Mucosa of rectum (tissue), 2 donors: ENCODE measurements around the gene PLXNA4.

Source experiments
- H3K27ac ChIP-seq, 2 donors: one replicate each; pipeline ENCODE4 v1.7.0; 2013; ENCODE audit warnings: inconsistent platforms in 2 of 2, low read depth in 2 of 2, low read length in 2 of 2
- H3K27me3 ChIP-seq, 2 donors: one replicate each; pipeline ENCODE4 v1.7.0; 2013; ENCODE audit warnings: low read length in 2 of 2; ENCODE audit not compliant: control insufficient read depth in 2 of 2, insufficient read depth in 2 of 2
- H3K36me3 ChIP-seq, 2 donors: one replicate each; pipeline ENCODE4 v1.7.0; 2013; ENCODE audit warnings: low read length in 2 of 2; ENCODE audit not compliant: control insufficient read depth in 2 of 2, insufficient read depth in 2 of 2
- H3K4me1 ChIP-seq, 2 donors: one replicate each; pipeline ENCODE4 v1.7.0; 2013; ENCODE audit warnings: low read length in 2 of 2, mild to moderate bottlenecking in 1 of 2; ENCODE audit not compliant: control insufficient read depth in 2 of 2, insufficient read depth in 2 of 2
- H3K4me3 ChIP-seq, 2 donors: one replicate each; pipeline ENCODE4 v1.7.0; 2013; ENCODE audit warnings: low read length in 2 of 2
- H3K9ac ChIP-seq, 2 donors: one replicate each; pipeline ENCODE4 v1.7.0; 2013; ENCODE audit warnings: low read length in 2 of 2, low read depth in 1 of 2, mild to moderate bottlenecking in 1 of 2
- H3K9me3 ChIP-seq, 2 donors: one replicate each; pipeline ENCODE4 v1.7.0; 2013; ENCODE audit warnings: low read length in 2 of 2; ENCODE audit not compliant: control insufficient read depth in 2 of 2
- donor health status: healthy.
- donor health status: Normal muscosa, but diverticular disease.

Gene PLXNA4

GRCh38 chr7:132300599-132301277 is 275.5 kb downstream of the PLXNA4 start:
- Histone ChIP-seq H3K9ac (no peak overlapping the region), H3K4me3 (no peak overlapping the region), H3K36me3 (no peaks in the 10 kb centered on the region), H3K9me3 (no peaks in the 10 kb centered on the region), H3K27ac (no peak overlapping the region), H3K4me1 (no peaks in the 10 kb centered on the region), H3K27me3 (no peaks in the 10 kb centered on the region)

GRCh38 chr7:132298790-132299189 is 277.5 kb downstream of the PLXNA4 start:
- Histone ChIP-seq H3K27me3 (no peaks in the 10 kb centered on the region), H3K9me3 (no peaks in the 10 kb centered on the region), H3K9ac (no peak overlapping the region), H3K36me3 (no peaks in the 10 kb centered on the region), H3K4me3 (no peak overlapping the region), H3K27ac (no peak overlapping the region), H3K4me1 (no peaks in the 10 kb centered on the region)

DNA sequence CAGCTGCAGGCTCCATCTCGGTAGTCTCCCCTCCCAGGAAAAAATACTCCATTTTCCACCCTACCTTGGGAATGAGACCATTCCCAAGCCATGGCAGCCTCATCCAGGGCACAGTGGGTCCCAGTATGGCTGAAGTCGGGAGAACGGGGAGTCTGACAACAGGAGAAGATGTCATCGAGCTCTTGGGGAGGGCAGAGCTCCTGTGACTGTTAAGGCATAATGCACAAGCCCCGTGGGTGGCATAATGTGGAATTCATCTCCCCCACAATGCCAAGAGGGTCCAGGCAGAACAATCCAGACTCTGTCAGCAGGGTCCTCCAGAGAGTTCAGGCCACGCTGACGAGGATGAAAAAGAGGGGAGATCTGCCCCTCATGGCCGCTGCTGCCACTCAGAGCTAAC is 279.4 kb downstream of the PLXNA4 start:
- no peaks in the 10 kb centered on the region for H3K36me3 ChIP-seq
- H3K4me3 ChIP-seq: no peak overlapping the region
- no peaks in the 10 kb centered on the region for H3K27me3 ChIP-seq
- H3K9me3 ChIP-seq: no peaks in the 10 kb centered on the region
- H3K27ac ChIP-seq: no peak overlapping the region
- H3K9ac ChIP-seq: no peak overlapping the region
- no peaks in the 10 kb centered on the region for H3K4me1 ChIP-seq

- H3K27me3 ChIP-seq: no peaks in the 10 kb centered on the region
- H3K27ac ChIP-seq: no peak overlapping the region
- no peak overlapping the region for H3K4me3 ChIP-seq
Observed at GRCh38 chr7:132295175-132295574, 281.1 kb downstream of the PLXNA4 start.

DNA sequence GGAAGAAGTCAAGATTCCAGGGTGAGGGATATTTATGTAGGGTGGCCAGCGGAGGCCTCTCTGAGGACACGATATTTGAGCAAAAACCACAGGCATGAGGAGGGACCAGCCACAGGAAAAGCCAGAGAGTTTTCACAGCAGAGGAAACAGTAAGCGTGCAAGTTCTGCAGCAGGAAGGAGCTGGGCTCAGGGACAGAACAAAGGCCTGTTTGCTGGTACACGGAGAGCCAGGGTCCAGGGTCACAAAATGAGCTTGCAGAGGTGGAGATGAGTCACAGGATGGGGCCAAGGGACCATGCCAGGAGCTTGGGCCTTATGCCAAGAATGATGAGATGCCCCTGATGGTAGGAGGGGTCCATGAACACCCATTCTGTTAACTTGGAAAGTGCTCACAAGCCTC is 283.5 kb downstream of the PLXNA4 start:
- no peak overlapping the region for H3K27ac ChIP-seq
- H3K4me3 ChIP-seq: no peak overlapping the region
- no peaks in the 10 kb centered on the region for H3K4me1 ChIP-seq
- H3K9me3 ChIP-seq: no peaks in the 10 kb centered on the region
- no peaks in the 10 kb centered on the region for H3K27me3 ChIP-seq
- no peak overlapping the region for H3K9ac ChIP-seq
- no peaks in the 10 kb centered on the region for H3K36me3 ChIP-seq

More at GRCh38 chr7:132295175-132295574, 281.1 kb downstream of the PLXNA4 start:
- Histone ChIP-seq H3K9ac (no peak overlapping the region), H3K36me3 (no peaks in the 10 kb centered on the region), H3K9me3 (no peaks in the 10 kb centered on the region), H3K4me1 (no peaks in the 10 kb centered on the region)

DNA sequence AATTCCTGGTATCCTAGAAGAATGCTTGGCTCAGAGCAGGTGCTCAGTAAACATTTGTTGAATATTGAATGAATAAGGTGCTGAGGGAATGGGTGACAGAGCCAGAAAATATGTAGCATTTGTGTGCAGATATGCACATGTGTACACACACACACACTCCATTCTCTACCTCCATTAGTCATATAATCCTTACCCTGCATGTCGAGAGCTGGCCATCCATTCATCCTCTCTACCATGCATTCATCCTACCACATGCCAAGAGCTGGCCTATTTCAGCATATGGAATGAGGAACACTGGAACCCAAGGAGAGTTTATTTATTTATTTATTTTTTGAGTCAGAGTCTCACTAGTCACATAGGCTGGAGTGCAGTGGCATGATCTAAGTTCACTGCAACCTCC is 284.8 kb downstream of the PLXNA4 start:
- Histone ChIP-seq H3K36me3 (no peaks in the 10 kb centered on the region), H3K4me1 (no peaks in the 10 kb centered on the region), H3K27ac (no peak overlapping the region), H3K27me3 (no peaks in the 10 kb centered on the region), H3K4me3 (no peak overlapping the region), H3K9ac (no peak overlapping the region), H3K9me3 (no peaks in the 10 kb centered on the region)

DNA sequence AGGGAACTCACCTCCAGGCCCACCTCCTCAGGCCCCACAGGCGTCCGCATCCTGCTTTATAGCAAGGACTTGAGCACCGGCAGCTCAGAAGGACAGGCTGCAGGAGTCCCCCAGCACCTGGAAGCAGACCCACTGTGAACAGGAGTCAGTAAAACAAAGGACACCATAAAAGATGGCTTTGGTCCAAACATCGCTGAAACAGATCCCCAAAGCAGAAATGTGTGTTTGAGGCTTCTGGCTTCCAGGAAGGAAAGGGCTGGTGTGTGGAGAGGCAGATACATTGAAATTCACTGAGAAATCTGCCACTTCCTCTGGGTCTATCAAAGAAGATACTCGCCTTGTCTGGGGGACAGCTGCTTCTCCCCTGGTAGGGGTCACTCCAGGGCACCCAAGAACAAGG is 286.2 kb downstream of the PLXNA4 start:
- Histone ChIP-seq H3K27ac (no peak overlapping the region), H3K4me1 (no peaks in the 10 kb centered on the region), H3K9ac (no peak overlapping the region), H3K9me3 (no peaks in the 10 kb centered on the region), H3K4me3 (no peak overlapping the region), H3K36me3 (no peaks in the 10 kb centered on the region), H3K27me3 (no peaks in the 10 kb centered on the region)

GRCh38 chr7:132286836-132287235 is 289.4 kb downstream of the PLXNA4 start:
- no peak overlapping the region for H3K27ac ChIP-seq
- H3K9ac ChIP-seq: no peak overlapping the region
- no peaks in the 10 kb centered on the region for H3K36me3 ChIP-seq
- H3K27me3 ChIP-seq: no peaks in the 10 kb centered on the region
- no peaks in the 10 kb centered on the region for H3K4me1 ChIP-seq
- H3K9me3 ChIP-seq: no peaks in the 10 kb centered on the region
- H3K4me3 ChIP-seq: no peak overlapping the region

- Histone ChIP-seq H3K4me1 (peaks cover 0 to 3% of the 10 kb centered on the region in 2 donors), H3K27me3 (no peaks in the 10 kb centered on the region), H3K36me3 (no peaks in the 10 kb centered on the region), H3K27ac (no peak overlapping the region), H3K9me3 (no peaks in the 10 kb centered on the region), H3K9ac (no peak overlapping the region), H3K4me3 (no peak overlapping the region)
Observed at GRCh38 chr7:132280335-132280734, 295.9 kb downstream of the PLXNA4 start.

- H3K9ac ChIP-seq: no peak overlapping the region
- H3K4me1 ChIP-seq: peaks cover 0 to 3% of the 10 kb centered on the region in 2 donors
Observed at GRCh38 chr7:132279718-132280117, 296.6 kb downstream of the PLXNA4 start.

More at GRCh38 chr7:132279718-132280117, 296.6 kb downstream of the PLXNA4 start:
- Histone ChIP-seq H3K9me3 (no peaks in the 10 kb centered on the region), H3K27me3 (no peaks in the 10 kb centered on the region), H3K36me3 (no peaks in the 10 kb centered on the region), H3K4me3 (no peak overlapping the region), H3K27ac (no peak overlapping the region)
